Endometrial microvascular endothelial cells (primary cell): ENCODE data around the gene ABLIM2. TPM values are rescaled to one million over a fixed set of nuclear protein-coding genes. Genes with fewer than 3 reads are reported as not detected.

Experiments
- in situ Hi-C: cut with HindIII; loops from 2 replicates; pipeline ENCODE4 v1.10.0; 2017; ENCODE audit warnings: low sequenced_read_pairs, low pct_unique_long_range_greater_than_20kb; ENCODE audit errors: inconsistent ontology term
- total RNA-seq: library from RNA; depleted of rRNA; stranded (reverse); fragments of >200 nt; gene quantifications from one replicate; pipeline ENCODE4 v1.2.3, GENCODE V29; 2015; ENCODE audit errors: inconsistent ontology term

ABLIM2 gene
- total RNA-seq, 1 donor from 2014 or later = 0.46 TPM

DNA sequence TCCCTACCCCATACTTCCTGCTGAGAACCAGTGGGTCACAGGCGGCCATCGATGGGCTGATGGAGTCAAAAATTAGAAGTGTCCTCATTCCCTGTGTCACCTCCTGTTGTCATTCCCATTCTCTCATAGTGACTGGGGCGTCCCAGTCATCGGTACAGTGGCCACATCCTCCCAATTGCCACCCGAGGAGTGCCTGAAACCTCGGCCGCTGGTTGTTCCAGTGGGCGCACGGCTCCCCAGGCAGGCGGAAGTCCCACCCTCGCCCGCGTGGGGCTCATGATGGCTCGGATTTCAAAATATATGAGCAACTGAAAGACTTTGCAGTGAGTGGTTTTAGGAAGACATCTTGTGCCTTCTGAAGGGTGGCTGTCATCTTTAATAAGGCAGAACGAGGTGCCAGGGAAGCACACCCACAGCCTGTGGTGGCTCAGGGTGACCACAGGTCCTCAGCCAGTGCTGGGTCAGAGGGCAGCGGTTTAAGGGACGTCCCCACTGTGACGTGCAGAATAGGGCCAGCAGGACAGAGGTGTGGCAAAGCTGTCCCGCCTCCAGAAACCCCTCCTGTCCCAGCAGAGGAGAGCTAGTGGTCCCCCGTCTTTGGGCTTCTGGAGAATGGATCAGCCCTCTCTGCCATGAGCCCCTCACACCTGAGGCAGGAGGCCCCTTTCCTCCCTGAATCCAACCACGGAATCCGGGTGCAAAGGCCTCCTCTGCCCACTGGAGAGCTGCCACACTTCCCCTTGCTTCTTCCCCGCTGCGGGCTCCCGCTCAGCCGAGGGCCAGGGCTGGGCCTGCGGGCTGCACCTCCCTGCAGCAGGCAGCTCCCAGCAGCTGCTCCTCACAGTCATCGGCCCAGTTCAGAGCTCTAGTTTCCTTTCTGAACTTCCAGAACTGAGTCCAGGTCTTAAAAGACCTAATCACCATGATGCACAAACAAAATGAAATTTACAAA lies 90.4 kb downstream of the ABLIM2 start:
- in situ Hi-C loops = no loop called here

DNA sequence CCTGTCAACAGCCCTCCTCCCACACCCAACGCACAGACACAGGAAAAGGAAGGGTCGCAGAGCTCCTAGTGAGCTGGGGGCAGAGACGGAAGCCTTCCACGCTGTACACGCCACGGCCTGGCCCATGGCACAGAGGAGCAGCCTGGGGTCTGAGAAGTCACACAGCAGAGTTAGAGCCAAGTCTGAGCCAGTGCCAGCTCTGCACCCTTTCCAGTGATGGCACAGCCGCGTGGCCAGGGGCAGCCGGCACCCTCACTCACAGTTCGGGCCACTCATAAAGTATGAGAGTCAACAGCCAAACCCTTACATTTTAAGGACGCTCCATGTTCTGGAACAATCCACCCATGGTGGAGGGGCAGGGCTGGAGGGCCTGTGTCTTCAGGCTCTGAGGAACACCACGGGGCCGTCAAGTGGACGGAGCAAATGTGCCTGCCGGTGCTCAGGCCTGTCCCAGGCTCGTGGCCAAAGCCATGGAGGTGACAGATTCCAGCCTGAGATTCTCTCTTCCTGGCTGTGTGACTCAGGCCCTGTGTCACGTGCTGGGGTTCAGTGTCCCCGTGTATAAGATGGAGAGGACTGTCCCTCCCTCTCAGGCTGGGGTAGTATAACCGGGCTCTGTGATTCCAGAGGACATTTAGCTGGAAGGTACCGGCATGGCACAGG lies 91.2 kb downstream of the ABLIM2 start:
- in situ Hi-C loops = no loop called here

DNA sequence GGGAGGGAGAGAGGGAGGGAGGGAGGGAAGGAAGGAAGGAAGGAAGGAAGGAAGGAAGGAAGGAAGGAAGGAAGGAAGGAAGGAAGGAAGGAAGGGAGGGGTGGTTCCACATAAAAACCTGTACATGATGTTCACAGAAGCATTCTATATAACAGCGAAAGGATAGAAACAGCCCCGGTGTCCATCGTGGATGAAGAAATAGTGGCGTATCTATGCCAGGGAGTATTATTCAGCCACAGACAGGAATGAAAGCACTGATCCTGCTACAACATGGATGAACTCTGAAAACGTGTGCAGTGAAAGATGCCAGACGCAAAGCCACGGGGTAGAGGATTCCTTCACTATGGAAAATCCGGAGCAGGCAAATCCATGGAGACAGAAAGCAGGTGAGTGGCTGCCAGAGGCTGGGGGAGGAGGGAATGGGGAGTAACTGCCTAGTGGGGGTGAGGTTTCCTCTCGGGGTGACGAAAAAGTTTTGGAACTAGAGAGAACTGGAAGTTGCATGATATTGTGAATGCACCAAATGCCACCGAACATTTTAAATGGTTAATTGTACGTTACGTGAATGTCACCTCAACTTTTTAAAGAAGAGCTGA lies 92.2 kb downstream of the ABLIM2 start:
- in situ Hi-C loops = no loop called here

DNA sequence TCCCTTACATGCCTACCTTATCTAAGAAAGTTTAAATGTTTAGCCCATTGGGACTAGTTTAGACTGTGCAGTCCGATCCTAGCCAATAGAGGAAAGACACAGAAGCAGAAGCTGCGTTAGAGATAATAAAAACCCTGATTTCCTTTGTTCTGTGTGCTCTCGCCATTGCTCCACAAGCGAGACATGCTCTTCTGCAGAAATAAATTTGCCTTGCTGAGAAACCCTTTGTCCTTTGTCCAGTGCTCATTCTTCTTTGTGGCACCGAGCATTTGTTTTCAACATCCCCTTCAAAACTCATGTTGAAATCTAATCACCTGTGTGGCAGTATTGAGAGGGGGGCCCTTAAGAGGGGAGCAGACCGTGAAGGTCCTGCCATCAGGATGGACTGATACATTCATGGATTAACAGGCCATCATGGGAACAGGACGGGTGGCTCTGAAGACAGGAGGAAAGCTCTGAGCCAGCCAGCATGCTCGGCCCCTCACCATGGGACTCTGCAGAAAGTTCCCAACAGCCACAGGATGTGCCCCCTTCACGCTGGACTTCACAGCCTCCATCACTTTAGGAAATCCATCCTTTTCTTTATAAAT lies 94.5 kb downstream of the ABLIM2 start:
- in situ Hi-C loops = no loop called here

DNA sequence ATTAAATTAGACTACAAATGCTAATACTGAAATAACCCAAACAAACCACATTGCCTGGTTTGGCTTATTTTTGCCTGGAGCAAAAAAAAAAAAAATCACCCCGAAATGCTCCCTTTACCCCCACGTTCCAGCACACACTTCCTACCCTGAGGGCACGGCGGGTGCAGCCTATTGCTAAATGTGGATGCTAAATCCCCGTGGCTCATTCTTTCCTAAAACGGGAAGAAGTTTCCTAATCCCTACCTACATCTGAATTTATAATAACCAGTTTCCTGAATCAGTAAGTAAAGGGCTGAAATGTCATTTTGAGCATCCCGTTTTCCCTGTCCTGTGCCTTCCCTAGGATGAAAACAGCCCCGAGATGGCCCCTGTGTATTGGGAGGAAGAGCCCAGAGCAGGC lies 97.0 kb downstream of the ABLIM2 start:
- in situ Hi-C loops = no loop called here

DNA sequence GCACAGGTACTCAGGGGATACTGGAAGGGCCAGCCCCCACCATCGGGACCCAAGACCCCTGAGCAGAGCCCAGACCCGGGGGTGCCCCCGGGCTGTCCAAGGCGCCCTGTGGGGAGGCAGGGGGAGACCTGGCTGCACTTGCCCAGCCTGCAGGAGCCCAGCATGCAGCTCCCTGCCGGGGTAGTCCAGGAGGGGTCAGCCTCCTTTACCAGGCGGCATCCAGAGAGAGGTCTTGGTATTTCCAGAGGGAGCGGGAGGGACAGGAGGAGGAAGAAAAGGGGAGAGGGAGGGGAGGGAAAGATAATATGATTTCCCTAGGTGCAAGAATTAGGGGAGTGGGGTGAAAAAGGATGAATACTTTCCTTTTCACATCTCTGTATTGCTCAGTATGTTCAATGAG lies 97.5 kb downstream of the ABLIM2 start:
- in situ Hi-C loops = no loop called here

DNA sequence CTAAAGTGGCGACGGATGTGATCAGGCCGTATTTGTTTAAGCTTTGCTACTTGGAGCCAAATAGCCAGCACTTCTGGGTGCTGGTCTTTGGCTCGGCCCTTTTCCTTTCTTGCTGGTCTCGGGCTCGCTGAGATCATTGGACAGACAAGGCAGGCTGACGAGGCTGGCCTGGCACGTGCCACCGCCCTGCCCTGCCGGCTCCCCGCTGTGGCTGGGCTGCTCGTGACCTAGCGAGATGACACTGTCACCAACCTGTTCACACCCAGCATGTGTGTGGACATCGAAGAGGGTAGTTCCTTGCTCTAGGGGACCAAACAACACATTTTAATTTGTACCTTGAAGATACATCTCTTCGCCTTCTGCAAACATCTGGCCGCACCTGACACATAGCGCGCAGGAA lies 98.0 kb downstream of the ABLIM2 start:
- in situ Hi-C loops = no loop called here

DNA sequence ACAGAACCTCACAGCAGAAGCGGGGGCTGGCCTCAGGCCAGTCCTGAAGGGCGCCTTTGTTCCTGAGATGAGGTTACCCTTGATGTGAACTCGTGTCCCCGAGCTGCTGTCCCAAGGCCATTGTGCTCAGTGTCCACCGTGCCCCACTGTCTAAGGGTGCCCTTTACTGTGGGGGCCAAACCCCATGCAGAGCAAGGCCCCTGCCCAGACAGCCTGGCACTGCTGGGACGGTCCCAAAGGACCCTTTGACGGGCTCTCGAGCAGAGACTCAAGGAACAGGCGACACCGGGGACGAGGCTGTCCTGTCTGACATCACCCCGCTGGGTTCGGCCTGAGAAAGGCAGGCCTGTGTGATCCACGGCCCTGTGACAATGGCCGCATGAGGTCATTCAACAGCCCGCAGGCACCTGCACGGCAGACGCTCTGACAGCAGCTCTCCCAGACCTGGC lies 100.6 kb downstream of the ABLIM2 start:
- in situ Hi-C loops = no loop called here

DNA sequence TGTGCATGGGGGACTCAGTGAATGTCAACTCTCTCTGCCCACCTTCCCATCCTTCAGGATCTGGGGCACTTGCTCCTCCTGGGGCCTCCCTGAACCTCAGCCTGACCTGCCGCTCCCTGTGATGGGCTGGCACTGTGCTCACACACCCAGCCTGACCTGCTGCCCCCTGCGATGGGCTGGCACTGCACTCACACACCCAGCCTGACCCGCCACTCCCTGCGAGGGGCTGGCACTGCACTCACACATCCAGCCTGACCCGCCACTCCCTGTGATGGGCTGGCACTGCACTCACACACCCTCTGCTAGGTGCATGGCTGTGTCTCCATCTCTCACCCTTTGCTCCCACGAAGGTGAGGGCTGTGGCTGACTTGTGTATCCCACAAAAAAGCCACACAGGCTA lies 103.4 kb downstream of the ABLIM2 start:
- in situ Hi-C loops = no loop called here

DNA sequence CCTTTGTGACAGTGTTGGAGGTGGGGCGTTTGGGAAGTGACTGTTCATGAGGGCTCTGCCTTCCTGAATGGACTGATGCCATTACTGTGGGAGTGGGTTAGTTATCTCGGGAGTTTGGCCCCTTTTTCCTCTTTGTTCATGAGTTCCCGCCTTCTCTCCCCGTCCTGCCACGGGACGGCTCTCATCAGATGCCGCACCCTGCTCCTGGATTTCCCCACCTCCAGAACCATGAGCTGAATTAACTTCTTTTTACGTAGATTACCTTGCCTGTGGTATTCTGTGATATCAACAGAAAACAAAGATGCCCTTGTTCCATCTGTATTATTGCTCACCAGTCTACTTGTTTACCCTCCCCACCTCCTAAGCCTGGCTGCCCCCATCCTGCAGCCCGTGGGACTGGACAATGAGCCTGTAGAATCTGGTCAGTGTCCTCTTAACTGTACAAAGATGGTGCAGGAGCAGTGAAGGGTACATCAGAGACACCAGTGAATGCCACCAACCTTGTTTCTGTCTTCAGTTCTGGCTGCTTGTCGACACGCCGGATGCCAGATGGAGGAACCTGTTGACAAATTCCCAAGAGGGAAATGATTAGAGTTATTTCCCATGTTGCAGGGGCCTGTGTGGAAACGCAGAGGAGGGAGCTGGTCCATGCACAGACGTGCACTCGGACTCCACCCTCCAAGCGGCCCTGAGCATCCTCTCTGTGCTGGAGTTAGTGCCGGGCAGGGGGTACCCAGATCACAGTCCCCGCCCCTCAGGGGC lies 104.7 kb downstream of the ABLIM2 start:
- in situ Hi-C loops = no loop called here

DNA sequence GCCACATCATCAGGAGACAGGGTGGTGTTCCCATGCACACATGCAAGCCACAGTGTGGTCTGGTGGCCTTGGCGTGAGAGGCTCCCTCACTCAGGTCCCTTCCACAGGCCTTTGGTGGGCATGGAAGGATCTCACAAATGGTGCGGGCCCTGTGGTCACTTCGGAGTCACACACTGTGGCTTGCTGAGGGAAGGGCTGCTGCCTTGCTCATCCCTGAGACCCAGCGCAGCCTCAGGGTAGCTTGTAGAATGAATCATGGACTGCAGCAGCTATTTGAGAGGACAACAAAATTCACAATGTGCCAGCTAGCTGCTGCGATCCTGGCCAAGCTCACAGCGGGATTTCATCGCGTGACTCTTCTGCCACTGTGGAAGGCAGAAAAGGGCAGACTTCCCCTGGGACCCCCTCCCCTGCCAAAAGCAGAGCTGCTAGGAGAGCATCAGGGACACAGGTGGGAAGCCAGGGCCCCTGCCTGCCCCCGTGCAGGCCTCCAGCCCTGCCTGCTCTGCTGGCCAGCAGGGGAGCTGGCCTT lies 106.4 kb downstream of the ABLIM2 start:
- in situ Hi-C loops = no loop called here

DNA sequence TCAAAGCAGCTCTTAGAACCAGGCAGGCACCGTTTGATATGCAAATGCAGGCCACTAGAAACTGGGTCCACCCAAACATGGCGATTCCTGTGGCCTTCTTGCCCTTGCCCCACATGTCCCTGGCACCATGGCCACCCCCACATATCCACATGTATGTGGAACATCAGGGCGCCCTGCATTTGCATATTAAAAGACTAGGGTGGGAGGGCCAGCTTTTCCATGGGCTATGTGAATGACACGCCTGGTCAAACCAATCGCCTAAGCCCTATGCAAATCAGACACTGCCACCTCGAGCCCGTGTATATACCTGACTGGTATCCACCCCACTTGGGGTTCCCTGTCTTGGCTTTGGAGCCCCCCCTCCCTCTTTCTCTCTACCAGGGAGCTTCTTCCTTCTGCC lies 107.0 kb downstream of the ABLIM2 start:
- in situ Hi-C loops = no loop called here

DNA sequence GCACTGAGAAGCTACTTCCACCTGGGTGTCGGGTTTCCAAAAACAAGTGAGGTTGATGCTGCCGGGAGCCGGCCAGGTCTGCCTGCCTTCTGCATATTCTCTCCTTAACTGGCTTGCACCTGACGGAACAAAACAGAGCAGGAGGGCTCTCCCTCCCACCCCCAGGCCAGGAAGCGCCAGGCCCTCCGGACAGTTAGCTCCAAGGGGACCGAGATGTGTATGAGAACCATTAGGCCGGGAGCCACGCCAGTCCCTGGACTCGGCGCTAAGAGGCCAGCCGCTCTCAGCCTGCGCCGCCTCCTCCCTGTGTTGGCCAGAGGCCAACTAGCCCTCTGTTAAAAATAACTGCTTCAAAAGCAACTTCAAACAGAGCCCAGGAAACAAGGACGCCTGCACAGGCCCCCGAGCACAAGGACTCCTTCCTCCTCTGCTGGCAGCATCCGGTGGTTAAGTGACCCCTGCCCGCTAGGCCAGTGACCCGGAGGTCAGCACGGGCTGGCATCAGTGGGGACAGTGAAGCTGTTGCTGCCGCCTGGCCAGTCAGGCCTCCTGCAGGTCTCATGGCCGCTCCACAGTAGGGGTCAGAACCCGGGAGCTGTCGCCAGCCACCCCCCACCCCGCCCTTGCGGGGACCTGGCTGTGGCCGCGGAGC lies 107.9 kb downstream of the ABLIM2 start:
- in situ Hi-C loops = no loop called here

DNA sequence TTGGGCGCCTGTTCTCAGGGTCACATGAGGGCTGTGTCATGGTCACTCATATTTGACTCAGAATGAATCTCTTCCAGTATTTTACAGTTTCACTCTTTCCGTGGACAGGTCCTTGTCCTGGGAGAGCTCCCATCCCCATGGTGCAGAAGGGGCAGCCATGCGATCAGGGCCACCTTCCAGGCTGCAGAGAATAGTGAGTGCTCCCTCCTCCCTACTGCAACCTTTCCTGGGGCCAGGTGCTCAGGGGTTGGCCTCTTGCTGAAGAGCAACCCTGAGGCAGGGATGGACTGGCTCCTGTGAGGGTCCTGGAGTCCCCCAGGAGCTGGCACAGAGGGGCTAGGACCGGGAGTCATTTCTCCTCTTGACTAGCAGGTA lies 108.4 kb downstream of the ABLIM2 start:
- in situ Hi-C loops = no loop called here

DNA sequence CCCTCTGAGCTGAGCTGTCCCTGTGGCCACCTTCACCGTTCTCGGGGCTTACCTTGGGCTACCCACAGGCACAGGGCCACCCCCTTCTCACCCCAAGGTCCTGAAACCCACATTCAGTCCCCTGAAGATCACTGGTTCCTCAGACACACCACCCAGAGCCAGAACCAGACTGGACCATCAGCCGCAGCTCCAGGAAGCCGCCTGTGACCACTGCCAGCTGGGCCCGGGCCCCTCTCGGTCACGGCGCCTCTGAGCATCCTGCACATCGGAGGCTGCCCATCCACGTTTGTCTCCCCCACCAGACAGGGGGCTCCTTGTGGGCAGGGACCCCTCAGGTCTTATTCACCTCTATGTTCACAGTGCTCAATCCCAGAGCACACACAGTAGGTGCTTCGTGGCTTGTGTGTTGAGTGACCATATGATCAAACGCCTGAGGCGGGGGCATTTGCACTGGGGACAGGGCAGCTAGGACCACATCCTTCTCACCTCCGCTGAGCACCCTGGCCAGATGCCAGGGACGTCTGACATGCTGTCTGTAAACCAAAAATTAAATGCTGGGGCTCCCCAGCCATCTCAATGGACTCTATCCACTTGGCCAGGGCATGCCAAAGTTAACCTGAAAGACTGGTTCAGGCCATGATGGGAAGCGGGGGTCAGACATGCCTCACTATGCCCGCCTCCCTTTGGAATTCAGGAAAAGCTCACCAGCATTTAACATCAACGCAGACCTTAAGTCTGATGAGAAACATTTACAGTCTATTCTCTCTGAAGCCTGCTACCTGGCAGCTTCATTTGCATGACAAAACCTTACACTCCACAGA lies 109.5 kb downstream of the ABLIM2 start:
- in situ Hi-C loops = no loop called here

DNA sequence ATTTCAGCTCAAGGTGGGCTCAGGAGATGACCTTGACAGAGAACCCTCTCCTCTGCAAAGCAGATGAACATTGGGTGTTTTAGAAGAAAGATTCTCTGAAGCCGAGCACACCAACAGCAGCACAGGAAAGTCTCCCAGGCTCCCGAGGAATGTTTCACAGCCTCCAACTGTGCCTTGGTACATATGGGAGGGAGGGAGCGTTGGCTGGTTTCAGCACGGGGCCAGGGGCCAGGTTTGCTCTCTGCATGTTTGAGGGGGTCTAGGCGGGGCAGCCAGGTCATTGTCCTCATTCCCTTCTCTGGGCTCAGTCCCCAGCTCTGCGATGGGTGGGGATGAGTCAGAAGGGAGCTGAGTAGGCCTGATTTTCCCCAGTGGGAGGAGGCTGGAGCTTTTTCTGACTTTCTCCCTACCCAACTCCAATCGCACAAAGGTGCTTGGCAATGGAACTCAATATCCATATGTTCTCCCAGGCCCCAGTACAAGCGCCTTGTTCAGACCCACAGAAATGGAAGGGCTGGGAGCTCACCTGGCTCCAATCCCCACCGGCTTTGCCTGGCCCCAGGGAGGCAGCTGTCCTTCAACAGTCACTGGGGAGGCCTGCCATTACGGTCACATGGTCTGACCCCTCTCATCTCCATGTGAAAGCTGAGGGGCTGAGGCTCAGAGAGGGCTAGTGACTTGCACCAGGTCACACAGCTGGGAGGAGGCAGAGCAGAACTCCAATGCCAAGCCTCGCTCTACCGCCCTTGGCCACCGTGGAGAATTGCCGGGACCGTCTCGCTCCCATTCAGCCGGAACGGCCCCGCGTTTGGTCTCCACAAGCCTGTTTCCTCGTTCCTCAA lies 110.6 kb downstream of the ABLIM2 start:
- in situ Hi-C loops = no loop called here
